GM12801 (cell line): ENCODE results near the gene CCDC167.

Experiments
- CTCF ChIP-seq: IDR thresholded peaks from one replicate; pipeline ENCODE4 v1.5.1; 2011; ENCODE audit warnings: control low read depth; ENCODE audit not compliant: insufficient read length; ENCODE audit errors: extremely low read depth

Gene CCDC167

GRCh38 chr6:37541346-37541745 is 41.7 kb upstream of the CCDC167 start:
- TF ChIP-seq CTCF: no peak

- TF ChIP-seq CTCF: no peak
Observed at GRCh38 chr6:37540390-37540789, 40.7 kb upstream of the CCDC167 start.

DNA sequence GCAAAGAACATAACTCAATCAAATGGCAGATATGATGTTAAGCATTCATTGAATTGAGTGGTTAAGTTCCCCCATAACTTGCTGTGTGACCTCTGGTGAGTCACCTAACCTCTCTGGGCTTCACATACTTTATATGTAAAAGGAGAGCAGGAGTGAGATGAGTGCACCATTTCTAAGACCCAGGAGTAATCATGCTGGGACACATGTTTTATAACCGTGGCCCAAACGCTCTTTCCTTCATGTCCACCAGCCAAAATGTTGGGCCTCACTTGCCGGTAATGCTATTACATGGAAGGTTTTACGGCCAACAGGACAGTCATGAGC is 40.3 kb upstream of the CCDC167 start:
- TF ChIP-seq CTCF: no peak

DNA sequence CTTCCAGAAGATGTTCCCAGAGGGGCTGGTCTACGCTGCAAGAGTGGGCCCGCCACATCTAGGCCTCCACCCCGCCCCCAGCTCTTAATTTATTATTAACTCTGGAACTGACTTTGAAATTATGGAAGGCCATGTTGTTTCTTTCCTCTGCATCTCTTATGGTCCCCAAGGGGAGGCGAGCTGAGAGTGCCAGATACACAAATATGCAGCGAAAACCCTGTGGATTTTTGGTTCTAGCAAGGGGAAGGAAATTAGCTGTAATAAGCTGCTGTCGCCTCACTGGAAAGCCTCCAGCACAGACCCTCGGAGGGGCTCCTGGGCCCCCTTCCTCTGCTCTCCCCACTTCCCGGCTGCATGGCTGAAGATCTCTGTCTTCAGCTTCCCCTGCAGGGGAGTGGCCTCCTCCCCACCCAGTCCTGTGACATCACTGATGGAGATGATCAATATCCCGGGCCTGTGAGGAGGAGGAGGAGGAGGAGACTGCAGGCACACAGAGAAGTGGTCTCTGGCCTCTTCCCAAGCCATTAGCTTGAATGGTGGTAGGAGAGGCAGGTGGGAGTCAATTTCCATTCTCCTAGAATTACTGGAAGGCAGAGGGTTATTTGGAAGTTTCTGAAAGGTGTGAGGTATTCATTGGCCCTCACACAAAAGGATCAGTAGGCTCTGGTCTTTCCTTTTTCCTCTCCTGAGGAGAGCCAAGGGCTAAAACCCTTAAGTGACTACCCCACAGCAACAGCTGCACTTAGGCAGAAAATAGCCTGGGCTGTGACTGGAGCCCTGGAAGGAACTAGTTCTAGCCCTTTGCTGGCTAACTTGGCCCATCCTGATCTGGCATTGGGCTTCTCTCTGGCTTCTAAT is 39.7 kb upstream of the CCDC167 start:
- TF ChIP-seq CTCF: no peak

- no peak for TF ChIP-seq CTCF
Observed at GRCh38 chr6:37538107-37538506, 38.4 kb upstream of the CCDC167 start.

DNA sequence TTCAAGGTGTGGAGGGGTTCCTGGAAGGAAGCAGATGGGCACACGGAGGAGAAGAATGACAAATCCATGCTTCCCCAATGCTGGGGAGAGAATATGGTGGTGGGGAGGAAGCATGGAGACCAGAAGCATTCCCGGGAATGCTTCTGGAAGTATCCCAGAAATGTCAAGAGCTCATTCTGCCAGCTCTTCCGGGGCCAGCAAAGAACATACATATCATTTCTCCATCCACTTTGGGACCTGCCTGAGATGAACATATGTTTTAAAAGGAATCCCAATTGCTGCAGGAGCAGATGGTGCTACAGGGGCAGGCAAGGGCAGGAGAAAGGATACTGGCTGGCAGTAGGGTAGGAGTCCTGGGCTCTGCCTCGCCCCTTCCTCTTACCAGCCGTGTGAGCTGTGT is 37.9 kb upstream of the CCDC167 start:
- TF ChIP-seq CTCF: no peak

- TF ChIP-seq CTCF: no peak
Observed at GRCh38 chr6:37536491-37537190, 36.9 kb upstream of the CCDC167 start.
